HepG2 (cell line): ENCODE data around the gene CSNK1G1. TPM values are rescaled to one million over a fixed set of nuclear protein-coding genes. Genes with fewer than 3 reads are reported as not detected.

Experiments used
- CREB3 ChIP-seq: sonication (generic); formaldehyde crosslinking; IDR thresholded peaks from 2 replicates; pipeline ENCODE4 v1.5.0; 2020; ENCODE audit warnings: missing genetic modification reagents
- EP300 ChIP-seq, 3 experiments: sonication (generic) in 1 of 3; formaldehyde crosslinking in 1 of 3; IDR thresholded peaks; 2 replicates each; pipeline versions ENCODE4 v1.5.1 to v1.6.1; 2011 to 2020; ENCODE audit warnings: low read depth in 2 of 3, low read length in 2 of 3, borderline replicate concordance in 1 of 3, improper control_type of control experiment in 1 of 3, mild to moderate bottlenecking in 1 of 3, missing genetic modification reagents in 1 of 3, moderate library complexity in 1 of 3
- ISL2 ChIP-seq: sonication (generic); formaldehyde crosslinking; IDR thresholded peaks from 2 replicates; pipeline ENCODE4 v1.5.0; 2020; ENCODE audit warnings: missing genetic modification reagents
- KMT2B ChIP-seq: IDR thresholded peaks from 2 replicates; pipeline ENCODE4 v1.6.1; 2016; ENCODE audit warnings: missing genetic modification reagents, missing compliant biosample characterization
- MED1 ChIP-seq: sonication (generic); formaldehyde crosslinking; IDR thresholded peaks from 2 replicates; pipeline ENCODE4 v1.4.0; 2020; ENCODE audit warnings: missing genetic modification reagents
- NFIB ChIP-seq: sonication (generic); formaldehyde crosslinking; IDR thresholded peaks from 2 replicates; pipeline ENCODE4 v1.9.0; 2021; ENCODE audit warnings: missing genetic modification reagents, mild to moderate bottlenecking, borderline replicate concordance
- NFYC ChIP-seq: IDR thresholded peaks from 2 replicates; pipeline ENCODE4 v1.6.1; 2016; ENCODE audit warnings: missing genetic modification reagents, missing compliant biosample characterization
- PAWR ChIP-seq: sonication (generic); formaldehyde crosslinking; IDR thresholded peaks from 2 replicates; pipeline ENCODE4 v1.4.0; 2020; ENCODE audit warnings: missing genetic modification reagents, mild to moderate bottlenecking, borderline replicate concordance
- SNAPC5 ChIP-seq: sonication (generic); formaldehyde crosslinking; IDR thresholded peaks from 2 replicates; pipeline ENCODE4 v1.8.1; 2023; ENCODE audit warnings: mild to moderate bottlenecking, missing genetic modification reagents, borderline replicate concordance
- SOX13 ChIP-seq, 3 experiments: fragments of 450-650 bp in 1 of 3; sonication (generic) in 1 of 3; formaldehyde crosslinking in 1 of 3; IDR thresholded peaks in 2 of 3; conservative IDR thresholded peaks in 1 of 3; 2 replicates each; pipeline versions ENCODE4 v1.5.0 to v1.6.1; 2016 to 2020; ENCODE audit warnings: antibody characterized with exemption in 1 of 3, mild to moderate bottlenecking in 1 of 3, missing compliant biosample characterization in 1 of 3, missing genetic modification reagents in 1 of 3, moderate library complexity in 1 of 3
- SP5 ChIP-seq: IDR thresholded peaks from 2 replicates; pipeline ENCODE4 v1.6.1; 2016; ENCODE audit warnings: low read depth, borderline replicate concordance
- ZFX ChIP-seq: sonication (generic); formaldehyde crosslinking; IDR thresholded peaks from 2 replicates; pipeline ENCODE4 v1.4.0; 2020; ENCODE audit warnings: mild to moderate bottlenecking, low read depth, missing genetic modification reagents, moderate library complexity
- ZNF276 ChIP-seq: sonication (generic); formaldehyde crosslinking; IDR thresholded peaks from 2 replicates; pipeline ENCODE4 v1.4.0; 2020; ENCODE audit warnings: mild to moderate bottlenecking, low read depth, missing genetic modification reagents
- ZNF337 ChIP-seq: sonication (generic); formaldehyde crosslinking; IDR thresholded peaks from 2 replicates; pipeline ENCODE4 v1.5.1; 2020; ENCODE audit warnings: missing genetic modification reagents, low read depth, mild to moderate bottlenecking, borderline replicate concordance
- ZNF460 ChIP-seq: sonication (generic); formaldehyde crosslinking; IDR thresholded peaks from 2 replicates; pipeline ENCODE4 v1.5.1; 2020; ENCODE audit warnings: missing genetic modification reagents, mild to moderate bottlenecking, borderline replicate concordance
- ZNF746 ChIP-seq: sonication (generic); formaldehyde crosslinking; IDR thresholded peaks from 2 replicates; pipeline ENCODE4 v1.8.0; 2022; ENCODE audit warnings: mild to moderate bottlenecking, missing genetic modification reagents
- ZNF850 ChIP-seq: sonication (generic); formaldehyde crosslinking; conservative IDR thresholded peaks from 2 replicates; pipeline ENCODE4 v1.9.0; 2021; ENCODE audit warnings: mild to moderate bottlenecking, missing genetic modification reagents
- polyA plus RNA-seq, 8 experiments: library from polyadenylated mRNA; depleted of rRNA in 3 of 8; stranded (reverse) in 7 of 8; unstranded in 1 of 8; fragments of >200 nt; fragmentation: Illumina TruSeq in 4 of 8; extraction: Trizol in 4 of 8; gene quantifications; 2 replicates each; pipeline versions ENCODE4 v1.2.1 to v1.2.3, GENCODE V29; 2011 to 2016; ENCODE audit warnings: low read depth in 4 of 8, missing spikeins in 1 of 8, mixed read lengths in 1 of 8; ENCODE audit not compliant: insufficient read depth in 1 of 8
- total RNA-seq, 5 experiments: library from RNA; depleted of rRNA; stranded (reverse); fragments of >200 nt; fragmentation: Illumina TruSeq; extraction: Trizol; gene quantifications; 2 replicates each; pipeline ENCODE4 v1.2.3, GENCODE V29; 2016; ENCODE audit warnings: low read depth in 1 of 5
- TF ChIP-seq, protein P1 (sequence below): sonication (generic); formaldehyde crosslinking; conservative IDR thresholded peaks from 2 replicates; pipeline ENCODE4 v1.4.0; 2020; ENCODE audit warnings: mild to moderate bottlenecking, missing genetic modification reagents, moderate library complexity
- TF ChIP-seq, protein P2 (sequence below): sonication (generic); formaldehyde crosslinking; IDR thresholded peaks from 2 replicates; pipeline ENCODE4 v1.8.0; 2022; ENCODE audit warnings: missing genetic modification reagents, mild to moderate bottlenecking, inconsistent platforms, borderline replicate concordance

CSNK1G1 gene
- total and polyA plus RNA-seq, 2 of the 13 experiments (the other 11 are each of a cell fraction or from before 2014, with no cell fraction given), result 8.5 to 12.6 TPM

DNA sequence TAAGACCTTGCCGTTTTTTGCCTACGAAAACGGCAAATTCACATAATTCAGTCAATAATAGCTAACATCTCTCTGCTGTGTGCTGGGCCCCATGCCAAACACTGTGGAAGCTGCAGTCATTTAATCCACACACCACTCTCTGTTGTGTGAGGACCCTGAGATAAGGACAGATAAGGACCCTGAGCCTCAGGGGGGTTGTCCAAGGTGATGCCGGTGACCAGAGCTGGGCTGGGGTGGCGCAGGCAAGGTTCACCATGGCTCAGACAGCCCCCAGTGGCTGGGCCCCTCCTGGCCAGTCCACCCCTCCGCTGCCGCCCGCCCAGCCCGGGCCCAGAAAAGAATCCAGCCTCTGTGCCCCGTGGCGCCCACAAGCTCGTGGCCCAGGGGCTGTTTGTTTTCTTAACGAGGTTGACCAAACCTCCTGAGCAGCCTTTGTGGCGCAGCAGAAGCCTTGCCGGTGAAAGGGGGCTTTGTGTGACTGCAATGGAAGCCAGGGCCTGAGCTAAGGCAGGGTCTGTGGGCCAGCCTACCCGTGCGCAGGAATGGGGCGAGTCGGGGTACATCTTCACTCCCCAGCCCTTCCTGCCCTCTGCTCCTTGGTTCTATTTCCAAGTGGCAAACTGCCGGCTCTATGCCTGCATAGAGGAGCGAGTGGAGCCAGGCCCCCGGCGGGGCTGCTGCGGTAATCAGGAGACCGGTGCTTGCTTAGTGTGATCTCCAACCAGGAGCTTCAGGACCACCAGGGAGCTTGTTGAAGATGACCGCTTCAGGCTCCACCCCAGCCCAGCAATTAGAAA lies 208.9 kb downstream of the CSNK1G1 start (continued):
- TF ChIP-seq ZNF276 (CRISPR knock-in tag) (0 out of 2 replicates have a peak, but pooled peaks have one; percentile 36), ZNF460 (CRISPR knock-in tag) (no peak), SNAPC5 (CRISPR knock-in tag) (no peak), SP5 (CRISPR knock-in tag) (peak; percentile 21; the same call in 1 of the 2 replicates), ZNF746 (CRISPR knock-in tag) (0 out of 2 replicates have a peak, but pooled peaks have one; percentile 31), PAWR (no peak), KMT2B (CRISPR knock-in tag) (no peak), ZNF337 (CRISPR knock-in tag) (no peak), MED1 (CRISPR knock-in tag) (no peak), EP300 (IDR thresholded peaks at IDR 0.05; ENCODE audit: low read depth in 2 of 2, low read length in 2 of 2) (peak in 1 of 2 experiments; percentile 19; a peak in 2 of 4 replicates), EP300 (CRISPR knock-in tag; IDR thresholded peaks at IDR 0.05; ENCODE audit: borderline replicate concordance) (no peak), ZFX (peak; percentile 62), NFIB (no peak), ZNF850 (CRISPR knock-in tag) (no peak), ISL2 (CRISPR knock-in tag) (no peak), NFYC (CRISPR knock-in tag) (no peak), SOX13 (IDR thresholded peaks at IDR 0.05) (no peak), SOX13 (CRISPR knock-in tag; conservative IDR thresholded peaks at IDR 0.05 in 1 of 2, IDR thresholded peaks at IDR 0.05 in 1 of 2) (no peak; a peak in 2 of 4 replicates), CREB3 (CRISPR knock-in tag) (no peak)
- TF ChIP-seq, protein P1, sequence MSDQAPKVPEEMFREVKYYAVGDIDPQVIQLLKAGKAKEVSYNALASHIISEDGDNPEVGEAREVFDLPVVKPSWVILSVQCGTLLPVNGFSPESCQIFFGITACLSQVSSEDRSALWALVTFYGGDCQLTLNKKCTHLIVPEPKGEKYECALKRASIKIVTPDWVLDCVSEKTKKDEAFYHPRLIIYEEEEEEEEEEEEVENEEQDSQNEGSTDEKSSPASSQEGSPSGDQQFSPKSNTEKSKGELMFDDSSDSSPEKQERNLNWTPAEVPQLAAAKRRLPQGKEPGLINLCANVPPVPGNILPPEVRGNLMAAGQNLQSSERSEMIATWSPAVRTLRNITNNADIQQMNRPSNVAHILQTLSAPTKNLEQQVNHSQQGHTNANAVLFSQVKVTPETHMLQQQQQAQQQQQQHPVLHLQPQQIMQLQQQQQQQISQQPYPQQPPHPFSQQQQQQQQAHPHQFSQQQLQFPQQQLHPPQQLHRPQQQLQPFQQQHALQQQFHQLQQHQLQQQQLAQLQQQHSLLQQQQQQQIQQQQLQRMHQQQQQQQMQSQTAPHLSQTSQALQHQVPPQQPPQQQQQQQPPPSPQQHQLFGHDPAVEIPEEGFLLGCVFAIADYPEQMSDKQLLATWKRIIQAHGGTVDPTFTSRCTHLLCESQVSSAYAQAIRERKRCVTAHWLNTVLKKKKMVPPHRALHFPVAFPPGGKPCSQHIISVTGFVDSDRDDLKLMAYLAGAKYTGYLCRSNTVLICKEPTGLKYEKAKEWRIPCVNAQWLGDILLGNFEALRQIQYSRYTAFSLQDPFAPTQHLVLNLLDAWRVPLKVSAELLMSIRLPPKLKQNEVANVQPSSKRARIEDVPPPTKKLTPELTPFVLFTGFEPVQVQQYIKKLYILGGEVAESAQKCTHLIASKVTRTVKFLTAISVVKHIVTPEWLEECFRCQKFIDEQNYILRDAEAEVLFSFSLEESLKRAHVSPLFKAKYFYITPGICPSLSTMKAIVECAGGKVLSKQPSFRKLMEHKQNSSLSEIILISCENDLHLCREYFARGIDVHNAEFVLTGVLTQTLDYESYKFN (CRISPR knock-in tag), result peak; percentile 69
- TF ChIP-seq, protein P2, sequence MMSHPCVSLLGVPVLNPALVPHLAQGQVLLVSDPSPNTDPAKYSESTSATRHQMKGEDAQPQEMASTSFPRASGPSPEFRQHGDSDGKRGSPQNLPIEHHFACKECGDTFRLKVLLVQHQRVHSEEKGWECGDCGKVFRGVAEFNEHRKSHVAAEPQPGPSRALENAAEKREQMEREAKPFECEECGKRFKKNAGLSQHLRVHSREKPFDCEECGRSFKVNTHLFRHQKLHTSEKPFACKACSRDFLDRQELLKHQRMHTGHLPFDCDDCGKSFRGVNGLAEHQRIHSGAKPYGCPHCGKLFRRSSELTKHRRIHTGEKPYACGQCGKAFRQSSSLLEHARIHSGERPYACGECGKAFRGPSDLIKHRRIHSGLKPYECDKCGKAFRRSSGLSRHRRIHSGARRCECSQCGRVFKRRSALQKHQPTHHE (CRISPR knock-in tag), result no peak
